ENCODE results near the gene RBFOX2. TPM values are rescaled to one million over a fixed set of nuclear protein-coding genes. Genes with fewer than 3 reads are reported as not detected.
A peak's percentile ranks its signal among the peaks of the same experiment; 100 is the strongest.

The RBFOX2 gene
- total and polyA plus RNA-seq, 2 donors (not counting 1 experiment from before 2014, with no cell fraction given): 173 to 190 TPM

DNA sequence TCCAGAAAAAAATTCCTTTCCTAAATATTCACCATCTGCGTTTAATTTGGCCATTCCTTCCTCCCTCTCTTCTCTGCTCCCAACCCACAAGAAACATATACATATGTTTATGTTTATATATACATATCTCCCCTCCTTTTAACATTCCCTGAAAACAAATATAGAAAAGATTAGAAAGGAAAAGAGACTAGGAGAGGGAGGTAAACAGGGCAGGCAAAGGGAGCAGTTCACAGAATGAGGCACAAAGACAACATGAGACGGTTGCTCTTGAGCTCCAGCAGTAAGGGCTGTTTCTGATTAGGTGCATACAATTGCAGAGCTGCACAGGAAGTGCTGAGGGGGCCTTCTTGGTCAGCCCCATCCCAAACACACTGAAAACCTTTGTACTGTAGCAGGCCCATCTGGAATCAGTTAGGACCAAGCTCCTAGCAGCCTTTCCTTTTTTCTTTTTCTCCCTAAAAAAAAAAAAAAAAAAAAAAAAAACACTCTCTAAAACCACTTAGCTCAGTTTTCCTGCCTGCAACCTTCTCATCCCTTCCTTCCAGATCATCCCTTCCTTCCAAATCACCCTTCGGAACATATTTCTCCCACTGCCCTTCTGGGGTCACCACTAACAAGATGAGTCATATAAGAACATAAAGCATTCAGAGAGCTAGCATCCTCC is 57.0 kb downstream of the RBFOX2 start:
- peak; percentile 82 to 92 for DNase-seq (ENCODE audit: low read depth in 2 of 2)
- TF ChIP-seq CTCF (conservative IDR thresholded peaks at IDR 0.05 in 1 of 2, IDR thresholded peaks at IDR 0.05 in 1 of 2; ENCODE audit: low read depth in 1 of 2, low read length in 2 of 2) (no peak), EZH2 (IDR thresholded peaks at IDR 0.05; ENCODE audit: low read length, missing control alignments) (no peak)
- Histone ChIP-seq H3K4me1 (ENCODE audit: control insufficient read depth, extremely low read depth, insufficient read depth, low read length) (peaks cover 38% of the 10 kb centered on the region), H3K27me3 (ENCODE audit: control insufficient read depth, insufficient read depth, low read length) (no peaks in the 10 kb centered on the region), H3K4me3 (replicated peaks in 1 of 4; ENCODE audit: control extremely low read depth in 1 of 4, insufficient read depth in 1 of 4, low read depth in 3 of 4, low read length in 4 of 4) (peak overlapping the region in 3 of 4 experiments; percentile 1 to 17 (median 10)), H3K27ac (ENCODE audit: insufficient read depth, low read length) (peak overlapping the region; percentile 46), H3K36me3 (ENCODE audit: control insufficient read depth, insufficient read depth, low read length) (no peaks in the 10 kb centered on the region), H3K9me3 (ENCODE audit: control insufficient read depth, insufficient read depth, low read depth, low read length) (no peaks in the 10 kb centered on the region), H3K9ac (ENCODE audit: insufficient read depth, low read length) (no peak overlapping the region), H3K4me2 (ENCODE audit: extremely low read depth, insufficient read depth, low read length) (peak overlapping the region; percentile 61), H3K79me2 (ENCODE audit: control insufficient read depth, insufficient read depth, low read length) (peaks cover 60% of the 10 kb centered on the region), H4K20me1 (ENCODE audit: control insufficient read depth, extremely low read depth, insufficient read depth, low read length) (no peaks in the 10 kb centered on the region), H2AFZ (ENCODE audit: low read length) (no peak overlapping the region)

DNA sequence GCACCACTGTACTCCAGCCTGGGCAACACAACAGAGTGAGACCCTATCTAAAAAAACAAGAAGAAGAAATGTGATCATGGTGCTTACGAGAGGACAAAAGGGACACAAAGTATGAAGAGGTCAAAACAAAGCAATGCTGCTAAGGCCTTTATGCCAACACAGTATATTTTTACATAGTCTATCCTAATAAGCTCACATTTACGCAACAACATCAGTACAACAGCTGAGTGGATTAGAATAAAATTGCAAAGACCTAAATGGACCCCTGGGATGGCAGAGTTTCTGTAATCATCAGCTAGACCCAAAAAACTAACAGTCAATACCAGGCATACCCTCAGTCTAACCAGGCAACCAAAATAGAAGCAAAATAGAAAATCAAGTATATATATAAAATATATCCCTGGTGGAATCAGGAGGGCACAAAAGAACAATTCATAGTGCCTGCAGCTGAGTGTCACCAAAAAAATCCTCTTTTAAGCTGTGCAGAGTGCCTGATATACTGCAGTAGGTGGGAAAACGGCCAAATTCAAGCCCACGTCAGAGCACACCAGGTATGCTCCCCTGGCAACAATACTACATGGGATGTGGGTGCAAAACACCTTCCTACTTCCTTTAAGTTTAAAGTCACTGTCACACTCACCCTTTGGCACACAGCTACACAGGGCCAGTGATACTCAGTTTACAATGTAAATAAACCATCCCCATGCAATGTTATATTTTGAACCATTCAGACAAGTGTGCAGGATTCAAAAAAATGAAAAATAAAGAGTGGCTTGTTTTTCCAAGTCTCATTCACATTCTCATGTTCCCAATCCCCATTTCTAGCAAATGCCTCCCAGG is 57.8 kb downstream of the RBFOX2 start:
- Histone ChIP-seq H3K4me3 (replicated peaks in 1 of 4; ENCODE audit: control extremely low read depth in 1 of 4, insufficient read depth in 1 of 4, low read depth in 3 of 4, low read length in 4 of 4) (peak overlapping the region in 3 of 4 experiments; percentile 1 to 18 (median 10)), H3K9me3 (ENCODE audit: control insufficient read depth, insufficient read depth, low read depth, low read length) (no peaks in the 10 kb centered on the region), H3K4me1 (ENCODE audit: control insufficient read depth, extremely low read depth, insufficient read depth, low read length) (peaks cover 41% of the 10 kb centered on the region), H3K9ac (ENCODE audit: insufficient read depth, low read length) (no peak overlapping the region), H3K4me2 (ENCODE audit: extremely low read depth, insufficient read depth, low read length) (peak overlapping the region; percentile 61), H3K36me3 (ENCODE audit: control insufficient read depth, insufficient read depth, low read length) (no peaks in the 10 kb centered on the region), H3K79me2 (ENCODE audit: control insufficient read depth, insufficient read depth, low read length) (peaks cover 60% of the 10 kb centered on the region), H2AFZ (ENCODE audit: low read length) (no peak overlapping the region), H4K20me1 (ENCODE audit: control insufficient read depth, extremely low read depth, insufficient read depth, low read length) (no peaks in the 10 kb centered on the region), H3K27me3 (ENCODE audit: control insufficient read depth, insufficient read depth, low read length) (no peaks in the 10 kb centered on the region), H3K27ac (ENCODE audit: insufficient read depth, low read length) (peak overlapping the region; percentile 46)
- peak; percentile 20 to 46 for DNase-seq (ENCODE audit: low read depth in 2 of 2)
- TF ChIP-seq EZH2 (IDR thresholded peaks at IDR 0.05; ENCODE audit: low read length, missing control alignments) (no peak), CTCF (conservative IDR thresholded peaks at IDR 0.05 in 1 of 2, IDR thresholded peaks at IDR 0.05 in 1 of 2; ENCODE audit: low read depth in 1 of 2, low read length in 2 of 2) (no peak)

DNA sequence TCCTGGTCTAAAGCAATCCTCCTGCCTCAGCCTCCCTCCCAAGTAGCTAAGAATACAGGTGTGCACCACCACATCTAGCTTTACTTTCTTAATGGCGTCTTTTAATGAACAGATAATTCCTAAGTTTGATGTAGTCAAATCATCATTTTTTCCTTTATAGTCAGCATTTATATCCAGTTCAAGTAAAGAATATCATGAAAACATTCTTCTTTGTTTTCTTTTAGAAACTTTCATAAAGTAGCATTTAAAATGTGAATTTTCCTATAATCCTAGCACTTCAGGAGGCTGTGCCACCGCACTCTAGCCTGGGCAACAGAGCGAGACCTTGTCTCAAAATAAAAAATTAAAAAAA is 61.6 kb downstream of the RBFOX2 start:
- Histone ChIP-seq H3K4me3 (replicated peaks in 1 of 4; ENCODE audit: control extremely low read depth in 1 of 4, insufficient read depth in 1 of 4, low read depth in 3 of 4, low read length in 4 of 4) (no peak overlapping the region), H3K79me2 (ENCODE audit: control insufficient read depth, insufficient read depth, low read length) (peaks cover 62% of the 10 kb centered on the region), H3K36me3 (ENCODE audit: control insufficient read depth, insufficient read depth, low read length) (no peaks in the 10 kb centered on the region), H3K27me3 (ENCODE audit: control insufficient read depth, insufficient read depth, low read length) (no peaks in the 10 kb centered on the region), H3K9me3 (ENCODE audit: control insufficient read depth, insufficient read depth, low read depth, low read length) (no peaks in the 10 kb centered on the region), H3K27ac (ENCODE audit: insufficient read depth, low read length) (no peak overlapping the region), H2AFZ (ENCODE audit: low read length) (no peak overlapping the region), H4K20me1 (ENCODE audit: control insufficient read depth, extremely low read depth, insufficient read depth, low read length) (no peaks in the 10 kb centered on the region), H3K9ac (ENCODE audit: insufficient read depth, low read length) (no peak overlapping the region), H3K4me2 (ENCODE audit: extremely low read depth, insufficient read depth, low read length) (no peak overlapping the region), H3K4me1 (ENCODE audit: control insufficient read depth, extremely low read depth, insufficient read depth, low read length) (peaks cover 33% of the 10 kb centered on the region)
- TF ChIP-seq CTCF (conservative IDR thresholded peaks at IDR 0.05 in 1 of 2, IDR thresholded peaks at IDR 0.05 in 1 of 2; ENCODE audit: low read depth in 1 of 2, low read length in 2 of 2): no peak
- no peak for DNase-seq (ENCODE audit: low read depth in 2 of 2)

Data from fibroblast of lung (primary cell).